Progenitor cell of endocrine pancreas (in vitro differentiated cells): ENCODE data around the gene DGKG. TPM values are rescaled to one million over a fixed set of nuclear protein-coding genes. Genes with fewer than 3 reads are reported as not detected.
A peak's percentile ranks its signal among the peaks of the same experiment; 100 is the strongest.

Experiments
- DNase-seq: peaks from one replicate; pipeline ENCODE4 v3.0.0; 2021; ENCODE audit warnings: low spot score; ENCODE audit not compliant: unreplicated experiment
- H3K27ac Mint-ChIP-seq: 2 replicates; pipeline ENCODE4 v1.8.0; 2021; ENCODE audit warnings: mild to moderate bottlenecking, moderate library complexity, mixed read lengths
- H3K27me3 Mint-ChIP-seq: 2 replicates; pipeline ENCODE4 v1.8.0; 2021; ENCODE audit warnings: mixed read lengths
- H3K36me3 Mint-ChIP-seq: 2 replicates; pipeline ENCODE4 v1.8.0; 2022; ENCODE audit warnings: mixed read lengths; ENCODE audit not compliant: insufficient read depth
- H3K4me1 Mint-ChIP-seq: 2 replicates; pipeline ENCODE4 v1.8.0; 2021; ENCODE audit warnings: low read depth, mixed read lengths
- H3K4me3 Mint-ChIP-seq: 2 replicates; pipeline ENCODE4 v1.8.0; 2021; ENCODE audit warnings: low read depth, mild to moderate bottlenecking, moderate library complexity, mixed read lengths
- H3K9me3 Mint-ChIP-seq: 2 replicates; pipeline ENCODE4 v1.8.0; 2021; ENCODE audit warnings: low read depth, mixed read lengths
- CTCF ChIP-seq: fragments of 200-600 bp; sonication (generic); IDR thresholded peaks from one replicate; pipeline ENCODE4 v1.5.0; 2021; ENCODE audit warnings: antibody characterized with exemption, mild to moderate bottlenecking; ENCODE audit not compliant: unreplicated experiment
- total RNA-seq: library from RNA; stranded (reverse); gene quantifications from 2 replicates; pipeline ENCODE4 v1.2.1, GENCODE V29; 2021

Gene DGKG
- total RNA-seq, 1 donor from 2014 or later = 0.17 TPM

GRCh38 chr3:186207515-186207914 lies 154.5 kb downstream of the DGKG start:
- no peak overlapping the region for H3K4me3 Mint-ChIP-seq
- no peaks in the 10 kb centered on the region for H3K36me3 Mint-ChIP-seq
- H3K27ac Mint-ChIP-seq = no peak overlapping the region
- peaks cover 15% of the 10 kb centered on the region for H3K4me1 Mint-ChIP-seq
- H3K27me3 Mint-ChIP-seq = peaks cover 19% of the 10 kb centered on the region
- TF ChIP-seq CTCF = no peak
- DNase-seq = no peak
- no peaks in the 10 kb centered on the region for H3K9me3 Mint-ChIP-seq

GRCh38 chr3:186200726-186201125 lies 161.3 kb downstream of the DGKG start:
- Mint-ChIP-seq H3K27ac (no peak overlapping the region), H3K4me3 (no peak overlapping the region), H3K27me3 (peaks cover 18% of the 10 kb centered on the region), H3K4me1 (peaks cover 1% of the 10 kb centered on the region), H3K36me3 (no peaks in the 10 kb centered on the region), H3K9me3 (no peaks in the 10 kb centered on the region)
- no peak for TF ChIP-seq CTCF
- no peak for DNase-seq

- H3K27me3 Mint-ChIP-seq = peaks cover 28% of the 10 kb centered on the region
- no peaks in the 10 kb centered on the region for H3K36me3 Mint-ChIP-seq
- H3K27ac Mint-ChIP-seq = no peak overlapping the region
- H3K4me3 Mint-ChIP-seq = no peak overlapping the region
- no peak for TF ChIP-seq CTCF
- peaks cover 3% of the 10 kb centered on the region for H3K4me1 Mint-ChIP-seq
- H3K9me3 Mint-ChIP-seq = no peaks in the 10 kb centered on the region
- no peak for DNase-seq
These were observed 163.6 kb downstream of the DGKG start for GRCh38 chr3:186198442-186198841.

GRCh38 chr3:186194451-186194811 lies 167.6 kb downstream of the DGKG start:
- Mint-ChIP-seq H3K9me3 (no peaks in the 10 kb centered on the region), H3K4me3 (peak overlapping the region; percentile 69), H3K36me3 (no peaks in the 10 kb centered on the region), H3K27me3 (peaks cover 52% of the 10 kb centered on the region), H3K4me1 (peaks cover 2% of the 10 kb centered on the region), H3K27ac (peak overlapping the region; percentile 68)
- no peak for DNase-seq
- no peak for TF ChIP-seq CTCF

GRCh38 chr3:186193534-186194450 lies 168.2 kb downstream of the DGKG start:
- Mint-ChIP-seq H3K36me3 (no peaks in the 10 kb centered on the region), H3K27me3 (peaks cover 57% of the 10 kb centered on the region), H3K4me3 (peak overlapping the region; percentile 69), H3K4me1 (peaks cover 2% of the 10 kb centered on the region), H3K9me3 (no peaks in the 10 kb centered on the region), H3K27ac (peak overlapping the region; percentile 68)
- peak; percentile 52 for DNase-seq
- no peak for TF ChIP-seq CTCF
